OCI-LY1 (cell line): ENCODE data around the gene ULK4.
"Not testable (repeated sequence)": the region's sequence is repeated elsewhere in the genome, so short reads cannot be mapped to it uniquely, and the experiment has no call there.

Experiments used
- H2AFZ ChIP-seq: fragments of 200-600 bp; sonication (generic), shearing (Covaris generic); 2 replicates; pipeline ENCODE4 v1.6.0; 2014; ENCODE audit warnings: antibody characterized with exemption, mild to moderate bottlenecking, low read length
- H3F3A ChIP-seq: fragments of 200-600 bp; sonication (generic), shearing (Covaris generic); 2 replicates; pipeline ENCODE4 v1.6.0; 2014; ENCODE audit warnings: mild to moderate bottlenecking, antibody characterized with exemption, low read length, moderate library complexity; ENCODE audit not compliant: insufficient read depth
- H3K27ac ChIP-seq: fragments of 200-600 bp; sonication (generic); 2 replicates; pipeline ENCODE4 v1.5.1; 2014; ENCODE audit warnings: low read length, mixed run types, mild to moderate bottlenecking, low read depth; ENCODE audit not compliant: poor library complexity, severe bottlenecking
- H3K27me3 ChIP-seq: fragments of 200-600 bp; sonication (generic); 2 replicates; pipeline ENCODE4 v1.6.0; 2014; ENCODE audit warnings: antibody characterized with exemption, mild to moderate bottlenecking, low read length, moderate library complexity; ENCODE audit not compliant: insufficient read depth
- H3K36me3 ChIP-seq: fragments of 200-600 bp; sonication (generic); 2 replicates; pipeline ENCODE4 v1.6.1; 2014; ENCODE audit warnings: mild to moderate bottlenecking, antibody characterized with exemption, low read length, moderate library complexity, mixed read lengths; ENCODE audit not compliant: insufficient read depth
- H3K4me1 ChIP-seq: fragments of 200-600 bp; sonication (generic); 2 replicates; pipeline ENCODE4 v1.5.1; 2014; ENCODE audit warnings: mild to moderate bottlenecking, low read length, moderate library complexity; ENCODE audit not compliant: insufficient read depth, severe bottlenecking
- H3K4me2 ChIP-seq: fragments of 200-600 bp; sonication (generic), shearing (Covaris generic); 2 replicates; pipeline ENCODE4 v1.6.1; 2014; ENCODE audit warnings: low read length
- H3K4me3 ChIP-seq: fragments of 200-600 bp; sonication (generic); 2 replicates; pipeline ENCODE4 v1.5.1; 2014; ENCODE audit warnings: low read length, low read depth, mild to moderate bottlenecking, mixed read lengths; ENCODE audit not compliant: poor library complexity, severe bottlenecking
- H3K79me2 ChIP-seq: fragments of 200-600 bp; shearing (Covaris generic); 2 replicates; pipeline ENCODE4 v1.6.1; 2016; ENCODE audit warnings: mixed run types, low read length, mixed read lengths; ENCODE audit not compliant: insufficient read depth
- H3K9ac ChIP-seq: fragments of 200-600 bp; sonication (generic), shearing (Covaris generic); 2 replicates; pipeline ENCODE4 v1.6.1; 2014; ENCODE audit warnings: mild to moderate bottlenecking, low read length, mixed read lengths
- H3K9me2 ChIP-seq: fragments of 200-600 bp; sonication (generic), shearing (Covaris generic); 2 replicates; pipeline ENCODE4 v1.6.1; 2014; ENCODE audit warnings: low read depth, mild to moderate bottlenecking, low read length, mixed read lengths
- H3K9me3 ChIP-seq: fragments of 200-600 bp; shearing (Covaris generic); 2 replicates; pipeline ENCODE4 v1.6.1; 2014; ENCODE audit warnings: low read length, mixed read lengths
- H4K20me1 ChIP-seq: fragments of 200-600 bp; sonication (generic), shearing (Covaris generic); 2 replicates; pipeline ENCODE4 v1.6.0; 2016; ENCODE audit warnings: mild to moderate bottlenecking, low read length; ENCODE audit not compliant: insufficient read depth
- EZH2 ChIP-seq: fragments of 200-600 bp; sonication (generic), shearing (Covaris generic); IDR thresholded peaks from 2 replicates; pipeline ENCODE4 v1.8.0; 2017; ENCODE audit warnings: borderline replicate concordance, mixed run types, mild to moderate bottlenecking, antibody characterized with exemption, low read length, moderate library complexity, mixed read lengths
- TF ChIP-seq, protein P1 (sequence below): fragments of 200-600 bp; sonication (generic), shearing (Covaris generic); IDR thresholded peaks from 2 replicates; pipeline ENCODE4 v1.5.1; 2017; ENCODE audit warnings: mild to moderate bottlenecking, antibody characterized with exemption, low read length, moderate library complexity, mixed read lengths

ULK4 gene

DNA sequence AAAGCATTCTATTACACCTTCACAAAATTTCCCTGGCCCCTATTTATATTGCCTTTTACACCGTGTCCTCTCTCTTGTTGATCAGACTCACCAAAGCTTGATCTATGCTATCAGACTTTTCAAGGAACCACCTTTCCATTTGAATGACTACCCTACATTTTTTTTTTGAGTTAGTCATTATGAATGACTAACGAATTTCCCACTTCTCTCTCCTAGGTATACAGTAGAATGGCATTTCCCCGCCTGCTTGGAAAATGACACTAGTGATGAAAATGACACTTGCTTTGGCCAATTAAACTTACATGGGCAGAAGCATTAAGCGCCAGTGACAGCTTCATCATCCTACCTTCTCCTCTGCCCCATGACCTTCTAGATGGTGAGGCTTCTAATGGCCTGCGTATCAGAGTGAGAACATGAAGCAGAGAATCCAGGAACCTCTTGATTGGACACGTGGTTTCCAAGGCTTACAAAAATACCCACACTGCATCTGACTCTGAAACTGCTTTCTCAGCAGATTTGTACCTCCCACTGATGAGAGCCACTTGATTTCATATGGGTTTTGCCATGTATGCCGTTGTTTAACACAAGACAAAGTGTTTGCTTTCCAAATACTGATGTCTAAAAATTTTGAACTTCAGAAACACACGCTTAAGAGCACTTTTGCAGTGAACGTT is 392.1 kb downstream of the ULK4 start:
- no peak overlapping the region for H3K4me3 ChIP-seq
- TF ChIP-seq, protein P1, sequence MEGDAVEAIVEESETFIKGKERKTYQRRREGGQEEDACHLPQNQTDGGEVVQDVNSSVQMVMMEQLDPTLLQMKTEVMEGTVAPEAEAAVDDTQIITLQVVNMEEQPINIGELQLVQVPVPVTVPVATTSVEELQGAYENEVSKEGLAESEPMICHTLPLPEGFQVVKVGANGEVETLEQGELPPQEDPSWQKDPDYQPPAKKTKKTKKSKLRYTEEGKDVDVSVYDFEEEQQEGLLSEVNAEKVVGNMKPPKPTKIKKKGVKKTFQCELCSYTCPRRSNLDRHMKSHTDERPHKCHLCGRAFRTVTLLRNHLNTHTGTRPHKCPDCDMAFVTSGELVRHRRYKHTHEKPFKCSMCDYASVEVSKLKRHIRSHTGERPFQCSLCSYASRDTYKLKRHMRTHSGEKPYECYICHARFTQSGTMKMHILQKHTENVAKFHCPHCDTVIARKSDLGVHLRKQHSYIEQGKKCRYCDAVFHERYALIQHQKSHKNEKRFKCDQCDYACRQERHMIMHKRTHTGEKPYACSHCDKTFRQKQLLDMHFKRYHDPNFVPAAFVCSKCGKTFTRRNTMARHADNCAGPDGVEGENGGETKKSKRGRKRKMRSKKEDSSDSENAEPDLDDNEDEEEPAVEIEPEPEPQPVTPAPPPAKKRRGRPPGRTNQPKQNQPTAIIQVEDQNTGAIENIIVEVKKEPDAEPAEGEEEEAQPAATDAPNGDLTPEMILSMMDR: no peak
- TF ChIP-seq EZH2: no peak
- no peaks in the 10 kb centered on the region for H3K4me1 ChIP-seq
- H3K9ac ChIP-seq: no peak overlapping the region
- H2AFZ ChIP-seq: no peak overlapping the region
- no peaks in the 10 kb centered on the region for H3K79me2 ChIP-seq
- no peaks in the 10 kb centered on the region for H3K9me3 ChIP-seq
- H3K9me2 ChIP-seq: no peaks in the 10 kb centered on the region
- H4K20me1 ChIP-seq: no peaks in the 10 kb centered on the region
- H3K4me2 ChIP-seq: no peak overlapping the region
- H3K27ac ChIP-seq: no peak overlapping the region
- H3K27me3 ChIP-seq: no peaks in the 10 kb centered on the region
- no peaks in the 10 kb centered on the region for H3K36me3 ChIP-seq
- no peaks in the 10 kb centered on the region; the same call in 1 of the 2 replicates for H3F3A ChIP-seq

DNA sequence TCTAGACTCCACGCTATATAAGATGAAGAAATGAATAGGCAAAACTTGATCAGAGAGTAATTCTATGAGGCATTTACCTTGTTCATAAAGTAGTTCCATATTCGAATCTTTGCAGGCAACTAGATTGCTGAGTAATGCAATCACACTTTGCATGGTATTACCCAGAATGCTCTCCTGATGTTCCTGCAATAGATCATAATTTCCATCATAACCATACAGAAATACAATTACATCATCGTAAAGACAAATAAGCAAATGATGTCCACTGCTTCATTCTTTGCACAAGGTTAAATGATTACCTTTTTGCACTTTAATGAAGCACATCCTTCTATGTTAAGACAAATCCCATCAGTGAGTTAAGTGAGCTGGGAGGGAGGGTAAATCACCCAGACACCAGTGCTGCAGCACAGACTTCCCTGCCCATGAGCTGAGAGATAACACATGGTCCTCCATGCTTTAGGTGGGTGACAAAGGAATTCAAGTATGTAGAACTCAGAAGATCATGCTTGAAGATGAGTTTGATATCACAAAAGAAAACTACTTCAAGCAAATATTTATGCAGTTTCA is 395.9 kb downstream of the ULK4 start:
- no peaks in the 10 kb centered on the region for H4K20me1 ChIP-seq
- no peaks in the 10 kb centered on the region for H3K9me2 ChIP-seq
- TF ChIP-seq, protein P1: no peak
- TF ChIP-seq EZH2: no peak
- H3K36me3 ChIP-seq: no peaks in the 10 kb centered on the region
- H3K79me2 ChIP-seq: no peaks in the 10 kb centered on the region
- no peak overlapping the region for H3K27ac ChIP-seq
- no peaks in the 10 kb centered on the region for H3K9me3 ChIP-seq
- no peak overlapping the region for H3K4me2 ChIP-seq
- H3K9ac ChIP-seq: no peak overlapping the region
- no peaks in the 10 kb centered on the region for H3K27me3 ChIP-seq
- H3F3A ChIP-seq: no peaks in the 10 kb centered on the region; the same call in 1 of the 2 replicates
- H3K4me3 ChIP-seq: no peak overlapping the region
- no peaks in the 10 kb centered on the region for H3K4me1 ChIP-seq
- H2AFZ ChIP-seq: no peak overlapping the region

DNA sequence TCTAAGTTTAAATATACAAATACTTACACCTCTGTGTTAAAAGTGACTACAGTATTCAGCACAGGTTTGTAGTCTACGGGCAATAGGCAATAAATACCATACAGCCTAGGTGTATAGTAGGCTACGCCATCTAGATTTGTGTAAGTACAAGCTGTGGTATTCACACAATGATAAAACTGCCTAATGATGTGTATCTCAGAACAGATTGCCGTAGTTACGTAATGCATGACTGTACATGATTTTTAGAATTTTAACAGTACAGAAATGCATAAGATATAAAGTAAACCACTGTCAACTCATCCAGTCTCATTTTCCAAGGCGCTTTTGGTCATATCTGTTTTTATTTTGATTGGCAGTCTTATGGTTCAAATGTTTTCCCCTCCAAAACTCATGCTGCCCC is 396.9 kb downstream of the ULK4 start:
- no peaks in the 10 kb centered on the region for H3K36me3 ChIP-seq
- H3K9me3 ChIP-seq: no peaks in the 10 kb centered on the region
- no peak overlapping the region for H2AFZ ChIP-seq
- H4K20me1 ChIP-seq: no peaks in the 10 kb centered on the region
- no peak overlapping the region for H3K4me3 ChIP-seq
- H3K9ac ChIP-seq: no peak overlapping the region
- no peaks in the 10 kb centered on the region for H3K4me1 ChIP-seq
- TF ChIP-seq EZH2: no peak
- H3K27me3 ChIP-seq: no peaks in the 10 kb centered on the region
- no peak overlapping the region for H3K4me2 ChIP-seq
- no peak overlapping the region for H3K27ac ChIP-seq
- no peaks in the 10 kb centered on the region for H3K79me2 ChIP-seq
- no peaks in the 10 kb centered on the region; the same call in 1 of the 2 replicates for H3F3A ChIP-seq
- no peaks in the 10 kb centered on the region for H3K9me2 ChIP-seq

DNA sequence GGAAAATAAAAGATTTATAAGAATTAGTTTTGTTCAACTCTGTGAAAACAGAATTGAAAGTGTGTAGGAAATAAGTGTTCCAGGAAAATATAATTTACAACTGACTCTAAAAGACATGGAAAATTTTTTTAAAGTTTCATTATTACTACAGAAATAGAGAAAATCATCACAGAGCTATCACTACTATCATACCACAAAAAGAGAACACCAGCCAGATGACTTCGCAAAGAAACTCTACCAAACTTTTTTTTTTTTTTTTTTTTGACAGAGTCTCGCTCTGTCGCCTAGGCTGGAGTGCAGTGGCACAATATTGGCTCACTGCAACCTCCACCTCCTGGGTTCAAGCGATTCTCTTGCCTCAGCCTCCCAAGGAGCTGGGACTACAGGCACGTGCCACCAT is 405.7 kb downstream of the ULK4 start:
- H3K9me2 ChIP-seq, H3K4me1 ChIP-seq, H3K36me3 ChIP-seq, H4K20me1 ChIP-seq, H3K27ac ChIP-seq, H3K9me3 ChIP-seq, H3K4me3 ChIP-seq, H3K79me2 ChIP-seq, H3K9ac ChIP-seq, H3K27me3 ChIP-seq, H3F3A ChIP-seq, H3K4me2 ChIP-seq, H2AFZ ChIP-seq: not testable (repeated sequence)
